HL-60 (cell line): ENCODE data around the gene MAP3K5.

Experiments
- DNase-seq, 2 experiments: peaks; one replicate each; pipeline ENCODE4 v3.0.0-alpha.2; 2010 to 2020; ENCODE audit warnings: low read depth in 1 of 2, low spot score in 1 of 2
- H3K27ac ChIP-seq: fragments of 250-450 bp; sonication (Bioruptor Pico); replicated peaks from 2 replicates; pipeline ENCODE4 v1.5.1; 2020; ENCODE audit warnings: mild to moderate bottlenecking, moderate library complexity
- H3K27me3 ChIP-seq: fragments of 250-450 bp; sonication (Bioruptor Pico); 2 replicates; pipeline ENCODE4 v1.5.1; 2021; ENCODE audit warnings: mild to moderate bottlenecking, moderate library complexity; ENCODE audit not compliant: insufficient read depth, poor library complexity, severe bottlenecking
- H3K4me3 ChIP-seq: replicated peaks from 2 replicates; pipeline ENCODE4 v1.5.1; 2011; ENCODE audit warnings: mild to moderate bottlenecking, control low read depth, low read length; ENCODE audit not compliant: insufficient read depth
- GABPA ChIP-seq: IDR thresholded peaks from 2 replicates; pipeline ENCODE4 v1.6.1; 2012; ENCODE audit warnings: low read depth
- POLR2AphosphoS5 ChIP-seq: IDR thresholded peaks from 2 replicates; pipeline ENCODE4 v1.6.1; 2012; ENCODE audit warnings: low read depth
- SPI1 ChIP-seq: IDR thresholded peaks from 2 replicates; pipeline ENCODE4 v1.6.1; 2012; ENCODE audit warnings: low read depth, mild to moderate bottlenecking, borderline replicate concordance
- TF ChIP-seq, protein P1 (sequence below): IDR thresholded peaks from 2 replicates; pipeline ENCODE4 v1.6.1; 2012; ENCODE audit warnings: low read depth; ENCODE audit not compliant: insufficient replicate concordance
- TF ChIP-seq, protein P2 (sequence below): IDR thresholded peaks from one replicate; pipeline ENCODE4 v1.5.1; 2011; ENCODE audit warnings: low read length, control low read depth, inconsistent platforms; ENCODE audit not compliant: insufficient read depth

MAP3K5 gene

DNA sequence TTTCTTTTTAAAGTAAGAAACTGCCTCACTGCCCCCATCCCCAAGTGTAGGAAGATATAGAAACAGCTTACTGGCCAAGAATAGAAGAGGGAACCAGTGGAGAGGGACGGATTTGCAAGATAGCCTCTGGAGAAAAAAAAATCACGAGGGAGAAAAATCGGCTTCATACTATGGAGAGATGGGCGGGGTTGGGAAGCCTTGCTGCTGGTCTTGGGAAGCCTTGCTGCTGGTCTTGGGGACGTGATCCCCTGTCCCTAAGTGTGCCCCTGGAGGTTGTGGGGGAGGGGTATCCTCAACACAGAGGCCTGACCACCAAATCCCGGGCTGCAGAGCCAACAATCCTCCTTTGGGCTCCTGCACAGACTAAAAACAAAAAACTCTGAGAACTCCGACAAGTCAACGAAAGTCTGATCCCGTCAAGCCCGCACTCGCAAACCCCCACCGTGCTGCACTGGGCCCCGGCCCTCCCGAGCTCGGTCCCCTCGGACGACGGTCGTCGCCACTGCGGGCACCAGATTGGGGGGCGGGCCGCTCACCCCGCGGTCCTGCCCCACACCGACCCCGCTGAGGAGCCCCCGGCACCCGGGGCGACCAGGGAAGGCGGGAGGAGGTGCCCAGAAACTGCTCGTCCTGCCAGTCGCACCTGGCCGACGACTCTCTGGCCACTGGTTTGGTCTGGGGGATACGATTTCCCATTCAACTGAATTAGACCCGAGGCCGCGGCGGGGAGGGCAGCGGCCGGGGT, 242.8 kb downstream of the MAP3K5 start:
- no peak for DNase-seq
- Histone ChIP-seq H3K27me3 (peaks cover 33% of the 10 kb centered on the region), H3K27ac (no peak overlapping the region), H3K4me3 (peak overlapping the region; percentile 79)
- TF ChIP-seq, protein P1, sequence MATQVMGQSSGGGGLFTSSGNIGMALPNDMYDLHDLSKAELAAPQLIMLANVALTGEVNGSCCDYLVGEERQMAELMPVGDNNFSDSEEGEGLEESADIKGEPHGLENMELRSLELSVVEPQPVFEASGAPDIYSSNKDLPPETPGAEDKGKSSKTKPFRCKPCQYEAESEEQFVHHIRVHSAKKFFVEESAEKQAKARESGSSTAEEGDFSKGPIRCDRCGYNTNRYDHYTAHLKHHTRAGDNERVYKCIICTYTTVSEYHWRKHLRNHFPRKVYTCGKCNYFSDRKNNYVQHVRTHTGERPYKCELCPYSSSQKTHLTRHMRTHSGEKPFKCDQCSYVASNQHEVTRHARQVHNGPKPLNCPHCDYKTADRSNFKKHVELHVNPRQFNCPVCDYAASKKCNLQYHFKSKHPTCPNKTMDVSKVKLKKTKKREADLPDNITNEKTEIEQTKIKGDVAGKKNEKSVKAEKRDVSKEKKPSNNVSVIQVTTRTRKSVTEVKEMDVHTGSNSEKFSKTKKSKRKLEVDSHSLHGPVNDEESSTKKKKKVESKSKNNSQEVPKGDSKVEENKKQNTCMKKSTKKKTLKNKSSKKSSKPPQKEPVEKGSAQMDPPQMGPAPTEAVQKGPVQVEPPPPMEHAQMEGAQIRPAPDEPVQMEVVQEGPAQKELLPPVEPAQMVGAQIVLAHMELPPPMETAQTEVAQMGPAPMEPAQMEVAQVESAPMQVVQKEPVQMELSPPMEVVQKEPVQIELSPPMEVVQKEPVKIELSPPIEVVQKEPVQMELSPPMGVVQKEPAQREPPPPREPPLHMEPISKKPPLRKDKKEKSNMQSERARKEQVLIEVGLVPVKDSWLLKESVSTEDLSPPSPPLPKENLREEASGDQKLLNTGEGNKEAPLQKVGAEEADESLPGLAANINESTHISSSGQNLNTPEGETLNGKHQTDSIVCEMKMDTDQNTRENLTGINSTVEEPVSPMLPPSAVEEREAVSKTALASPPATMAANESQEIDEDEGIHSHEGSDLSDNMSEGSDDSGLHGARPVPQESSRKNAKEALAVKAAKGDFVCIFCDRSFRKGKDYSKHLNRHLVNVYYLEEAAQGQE, result no peak
- no peak for TF ChIP-seq GABPA
- TF ChIP-seq, protein P2, sequence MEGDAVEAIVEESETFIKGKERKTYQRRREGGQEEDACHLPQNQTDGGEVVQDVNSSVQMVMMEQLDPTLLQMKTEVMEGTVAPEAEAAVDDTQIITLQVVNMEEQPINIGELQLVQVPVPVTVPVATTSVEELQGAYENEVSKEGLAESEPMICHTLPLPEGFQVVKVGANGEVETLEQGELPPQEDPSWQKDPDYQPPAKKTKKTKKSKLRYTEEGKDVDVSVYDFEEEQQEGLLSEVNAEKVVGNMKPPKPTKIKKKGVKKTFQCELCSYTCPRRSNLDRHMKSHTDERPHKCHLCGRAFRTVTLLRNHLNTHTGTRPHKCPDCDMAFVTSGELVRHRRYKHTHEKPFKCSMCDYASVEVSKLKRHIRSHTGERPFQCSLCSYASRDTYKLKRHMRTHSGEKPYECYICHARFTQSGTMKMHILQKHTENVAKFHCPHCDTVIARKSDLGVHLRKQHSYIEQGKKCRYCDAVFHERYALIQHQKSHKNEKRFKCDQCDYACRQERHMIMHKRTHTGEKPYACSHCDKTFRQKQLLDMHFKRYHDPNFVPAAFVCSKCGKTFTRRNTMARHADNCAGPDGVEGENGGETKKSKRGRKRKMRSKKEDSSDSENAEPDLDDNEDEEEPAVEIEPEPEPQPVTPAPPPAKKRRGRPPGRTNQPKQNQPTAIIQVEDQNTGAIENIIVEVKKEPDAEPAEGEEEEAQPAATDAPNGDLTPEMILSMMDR, result no peak
- TF ChIP-seq POLR2AphosphoS5, result no peak
- no peak for TF ChIP-seq SPI1

DNA sequence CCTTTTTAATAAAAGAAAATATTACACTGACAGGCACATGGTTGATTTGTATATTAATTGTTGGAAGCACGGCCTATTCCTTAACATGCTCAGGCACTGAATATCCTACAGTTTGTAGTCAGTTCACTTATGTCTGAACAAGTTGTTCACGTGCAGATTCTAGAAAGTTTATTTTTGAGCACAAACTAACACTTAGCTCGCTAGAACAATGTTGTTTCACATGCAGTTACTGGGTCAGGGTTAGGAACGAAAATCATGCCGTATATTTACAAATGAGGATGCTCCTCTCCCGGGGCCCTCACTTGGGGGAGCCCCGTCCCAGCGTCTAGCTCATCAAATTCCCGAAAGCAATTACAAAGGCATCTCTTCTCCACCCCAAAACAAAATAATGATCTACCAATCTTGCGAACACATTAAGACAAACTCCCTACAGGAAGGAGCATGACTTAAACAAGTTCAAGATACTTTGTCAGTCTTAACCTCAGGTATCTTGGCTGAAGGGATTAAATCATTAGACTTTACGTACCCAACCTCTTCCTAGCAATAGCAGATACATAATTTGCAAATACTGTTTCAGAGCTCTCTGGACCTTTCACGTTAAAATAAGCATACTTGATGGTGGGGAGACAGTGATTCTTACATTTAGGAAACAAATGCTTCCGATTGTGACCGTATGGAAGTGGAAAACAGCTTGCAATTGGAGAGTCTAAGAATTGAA, 243.5 kb downstream of the MAP3K5 start:
- DNase-seq, result no peak
- Histone ChIP-seq H3K27ac (no peak overlapping the region), H3K27me3 (peaks cover 33% of the 10 kb centered on the region), H3K4me3 (no peak overlapping the region)
- TF ChIP-seq, protein P2, result no peak
- TF ChIP-seq GABPA (no peak), POLR2AphosphoS5 (no peak), SPI1 (no peak)
- TF ChIP-seq, protein P1, result no peak

DNA sequence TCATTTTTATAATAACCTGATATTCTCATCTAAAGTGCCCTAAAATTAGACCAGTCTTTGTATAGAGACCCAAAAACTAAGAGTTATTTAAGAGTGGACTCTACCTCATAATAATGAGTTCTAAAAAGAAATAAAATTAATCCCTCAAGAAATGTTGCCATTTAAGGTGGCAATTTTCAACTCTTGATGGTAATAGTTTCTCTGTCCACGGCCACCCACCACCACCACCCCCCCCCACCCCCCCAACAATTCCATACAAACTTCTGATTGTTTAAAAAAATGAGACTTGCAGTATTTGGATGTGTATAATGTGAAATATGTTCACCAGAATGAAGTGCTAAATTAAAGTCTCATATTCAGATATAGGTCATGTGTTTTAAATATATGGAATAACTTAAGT, 244.4 kb downstream of the MAP3K5 start:
- H3K4me3 ChIP-seq, result no peak overlapping the region
- TF ChIP-seq GABPA, result no peak
- TF ChIP-seq, protein P2, result no peak
- TF ChIP-seq, protein P1, result no peak
- no peak for TF ChIP-seq SPI1
- no peak for TF ChIP-seq POLR2AphosphoS5
- no peak for DNase-seq
- H3K27me3 ChIP-seq, result peaks cover 34% of the 10 kb centered on the region
- no peak overlapping the region for H3K27ac ChIP-seq
